ENCODE results near the gene UGT1A5. TPM values are rescaled to one million over a fixed set of nuclear protein-coding genes. Genes with fewer than 3 reads are reported as not detected.

The UGT1A5 gene
- total RNA-seq, 1 experiment from 2014 or later, result not detected

- DNase-seq (ENCODE audit: low read depth), result no peak
These were observed 91.3 kb downstream of the UGT1A5 start for GRCh38 chr2:233803994-233804393.

GRCh38 chr2:233807215-233807865 lies 94.6 kb downstream of the UGT1A5 start:
- DNase-seq (ENCODE audit: low read depth), result no peak

GRCh38 chr2:233807966-233808935 lies 95.5 kb downstream of the UGT1A5 start:
- no peak for DNase-seq (ENCODE audit: low read depth)

- no peak for DNase-seq (ENCODE audit: low read depth)
These were observed 97.7 kb downstream of the UGT1A5 start for GRCh38 chr2:233810385-233810784.

GRCh38 chr2:233811087-233811486 lies 98.4 kb downstream of the UGT1A5 start:
- no peak for DNase-seq (ENCODE audit: low read depth)

GRCh38 chr2:233811732-233812131 lies 99.0 kb downstream of the UGT1A5 start:
- DNase-seq (ENCODE audit: low read depth), result no peak

- DNase-seq (ENCODE audit: low read depth), result no peak
These were observed 100.7 kb downstream of the UGT1A5 start for GRCh38 chr2:233813236-233814055.

- DNase-seq (ENCODE audit: low read depth), result peak; percentile 23
These were observed 101.5 kb downstream of the UGT1A5 start for GRCh38 chr2:233814056-233814835.

- DNase-seq (ENCODE audit: low read depth), result no peak
These were observed 103.2 kb downstream of the UGT1A5 start for GRCh38 chr2:233815861-233816260.

GRCh38 chr2:233816334-233816733 lies 103.6 kb downstream of the UGT1A5 start:
- no peak for DNase-seq (ENCODE audit: low read depth)

- no peak for DNase-seq (ENCODE audit: low read depth)
These were observed 104.1 kb downstream of the UGT1A5 start for GRCh38 chr2:233816771-233817170.

GRCh38 chr2:233817361-233817911 lies 104.7 kb downstream of the UGT1A5 start:
- no peak for DNase-seq (ENCODE audit: low read depth)

GRCh38 chr2:233817995-233818638 lies 105.4 kb downstream of the UGT1A5 start:
- DNase-seq (ENCODE audit: low read depth), result no peak

GRCh38 chr2:233818639-233819621 lies 106.2 kb downstream of the UGT1A5 start:
- DNase-seq (ENCODE audit: low read depth), result no peak

- DNase-seq (ENCODE audit: low read depth), result no peak
These were observed 107.4 kb downstream of the UGT1A5 start for GRCh38 chr2:233819884-233820773.

GRCh38 chr2:233820774-233821105 lies 108.0 kb downstream of the UGT1A5 start:
- DNase-seq (ENCODE audit: low read depth), result no peak

GRCh38 chr2:233821196-233821595 lies 108.5 kb downstream of the UGT1A5 start:
- DNase-seq (ENCODE audit: low read depth), result no peak

- DNase-seq (ENCODE audit: low read depth), result no peak
These were observed 109.0 kb downstream of the UGT1A5 start for GRCh38 chr2:233821709-233822100.
